Measurements from ENCODE around the gene CTSE.

Gene CTSE

DNA sequence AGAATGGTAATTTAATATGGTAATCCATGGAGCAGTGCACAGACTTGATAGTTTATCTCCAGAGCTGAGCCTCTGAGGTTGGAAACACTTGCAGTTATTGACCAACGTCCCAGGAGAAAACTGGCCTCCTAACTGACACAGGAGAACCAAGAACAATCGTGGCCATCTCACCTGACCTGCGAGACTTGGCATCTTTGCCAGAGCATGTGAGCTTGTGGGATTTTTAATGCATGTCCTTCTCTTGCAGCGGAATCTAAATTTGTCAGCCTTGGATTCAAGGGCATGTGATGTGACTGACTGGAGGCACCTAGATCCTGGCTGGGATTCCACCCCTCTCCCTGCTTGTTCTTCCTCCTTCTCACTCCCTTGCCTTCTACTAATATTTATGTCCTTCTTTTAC, 52.6 kb downstream of the CTSE start:
- no peak for DNase-seq (ENCODE audit: low spot score)

DNA sequence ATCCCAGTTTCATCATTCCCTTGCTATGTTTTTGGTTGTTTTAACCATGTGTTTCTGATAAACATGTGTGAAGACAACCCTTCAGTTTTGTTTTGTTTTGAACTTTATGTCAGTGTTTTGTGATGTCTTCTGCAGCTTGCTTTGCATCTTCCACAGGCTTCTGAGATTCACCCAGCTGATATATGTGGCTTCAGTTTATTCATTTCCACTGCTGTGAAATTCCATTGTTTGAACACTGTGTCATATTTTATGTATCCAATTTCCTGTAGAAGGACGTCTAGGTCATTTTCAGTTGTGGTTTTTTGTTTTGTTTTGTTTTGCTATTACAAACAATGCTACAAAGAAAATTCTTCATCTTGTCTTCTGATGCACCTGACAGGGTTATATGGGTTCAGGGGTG, 53.2 kb downstream of the CTSE start:
- no peak for DNase-seq (ENCODE audit: low spot score)

GRCh38 chr1:205969229-205969628, 54.5 kb downstream of the CTSE start:
- no peak for DNase-seq (ENCODE audit: low spot score)

- DNase-seq (ENCODE audit: low spot score): no peak
These were observed 56.0 kb downstream of the CTSE start for GRCh38 chr1:205967554-205968335.

- DNase-seq (ENCODE audit: low spot score): no peak
These were observed 58.4 kb downstream of the CTSE start for GRCh38 chr1:205965036-205965884.

GRCh38 chr1:205963352-205964155, 60.1 kb downstream of the CTSE start:
- DNase-seq (ENCODE audit: low spot score): no peak

DNA sequence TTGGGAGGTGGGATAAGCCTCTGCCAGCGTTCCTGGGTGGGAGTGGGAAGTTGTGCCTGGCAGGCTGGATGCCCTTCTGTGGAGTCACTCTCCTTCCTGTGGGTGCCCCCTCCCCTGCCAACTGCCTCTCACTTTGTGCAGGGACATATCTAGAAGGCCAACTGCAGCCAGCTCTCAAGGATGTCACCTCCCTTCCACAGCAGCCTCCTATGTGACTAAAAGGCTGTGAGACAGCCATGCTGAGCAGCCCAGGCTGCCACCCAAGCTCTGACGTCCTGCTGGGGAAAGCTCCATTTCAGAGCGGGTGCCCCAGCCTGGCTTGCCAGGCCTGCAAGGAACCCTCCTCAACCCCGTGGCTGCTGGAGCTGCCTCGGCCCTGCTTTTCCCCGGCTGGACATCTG, 60.9 kb downstream of the CTSE start:
- no peak for DNase-seq (ENCODE audit: low spot score)

- DNase-seq (ENCODE audit: low spot score): no peak
These were observed 61.5 kb downstream of the CTSE start for GRCh38 chr1:205961991-205962820.

GRCh38 chr1:205961405-205961804, 62.3 kb downstream of the CTSE start:
- peak; percentile 44 for DNase-seq (ENCODE audit: low spot score)

DNA sequence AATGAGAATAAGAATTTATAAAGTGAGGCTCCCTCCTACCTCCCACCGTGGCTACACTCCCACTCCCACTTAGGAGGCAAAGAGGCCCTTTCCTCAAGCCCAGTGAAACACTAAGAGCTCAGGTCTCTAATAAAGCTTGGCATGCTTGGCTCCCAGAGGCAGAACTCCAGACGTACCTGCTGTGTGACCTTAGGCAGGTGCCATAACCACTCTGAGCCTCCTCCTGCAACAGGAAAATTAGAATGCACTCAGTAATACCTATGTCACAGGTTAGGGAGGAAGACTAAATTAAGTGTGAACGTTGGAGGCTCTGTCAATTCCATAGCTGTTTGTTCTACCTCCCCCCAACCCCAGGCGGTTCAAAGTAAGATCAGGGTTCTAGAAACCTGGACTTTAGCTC, 63.9 kb downstream of the CTSE start:
- no peak for DNase-seq (ENCODE audit: low spot score)
